Activated CD8-positive, alpha-beta memory T cell treated with anti-CD3 and anti-CD28 coated beads for 36 hours (primary cell): ENCODE results near the gene MR1. TPM values are rescaled to one million over a fixed set of nuclear protein-coding genes. Genes with fewer than 3 reads are reported as not detected.

Experiments
- CTCF ChIA-PET: fragments of 350-600 bp; sonication (Branson Sonifier 250); formaldehyde crosslinking; loops from one replicate; lab custom pipeline; 2021; ENCODE audit warnings: antibody characterized with exemption; lab: Charles Lee
- POLR2A ChIA-PET: fragments of 350-600 bp; sonication (Branson Sonifier 250); formaldehyde crosslinking; loops from one replicate; lab custom pipeline; 2021; ENCODE audit warnings: antibody characterized with exemption; lab: Charles Lee
- total RNA-seq, 2 experiments: library from RNA; stranded (reverse); gene quantifications; one replicate each; pipeline ENCODE4 v1.2.3, GENCODE V29; 2021

MR1 gene
- total RNA-seq, 2 experiments from 2014 or later: 13.3 to 14.5 TPM

DNA sequence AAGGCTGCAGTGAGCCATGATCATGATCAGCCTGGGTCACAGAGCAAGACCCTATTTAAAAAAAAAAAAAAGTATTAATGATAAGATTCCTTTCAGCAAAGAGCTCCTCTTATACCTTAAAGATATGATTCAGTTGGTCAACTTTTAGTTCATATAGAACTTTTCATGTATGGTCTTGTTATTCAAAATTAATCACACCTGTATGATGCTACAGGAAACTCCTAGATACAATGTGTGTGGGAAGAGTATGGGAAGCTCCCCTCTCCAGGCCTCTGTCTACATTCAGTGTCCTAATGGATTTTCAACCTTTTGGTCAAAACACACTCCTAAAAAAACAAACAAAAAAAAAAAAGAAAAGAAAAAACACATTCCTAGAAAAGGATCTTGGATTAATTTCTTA is 17.1 kb downstream of the MR1 start:
- CTCF ChIA-PET: interaction anchor here (0.6 to 0.9 kb wide), 2 partner anchors 13 to 14 kb away, joined by 3 read pairs; no protein-coding TSS in a partner anchor
- POLR2A ChIA-PET: no interaction called here

DNA sequence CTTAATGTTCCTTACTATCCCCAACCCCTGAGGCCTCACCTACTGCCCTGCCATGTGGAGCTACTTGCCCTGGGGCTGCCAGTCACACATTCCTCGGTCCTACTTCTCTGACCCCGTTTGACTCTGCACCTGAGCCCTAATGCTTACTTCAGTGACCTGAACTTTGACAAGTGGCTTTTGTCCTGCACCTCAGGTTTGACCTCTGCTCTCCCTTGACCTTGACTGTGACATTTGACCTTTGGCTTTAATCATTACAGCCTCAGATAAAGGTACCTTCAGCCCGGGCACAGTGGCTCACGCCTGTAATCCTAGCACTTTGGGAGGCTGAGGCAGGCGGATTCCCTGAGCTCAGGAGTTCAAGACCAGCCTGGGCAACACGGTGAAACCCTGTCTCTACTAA is 22.8 kb downstream of the MR1 start:
- CTCF ChIA-PET: interaction anchor here (1.1 kb wide), 1 partner anchor 34 kb away, joined by 3 read pairs; no protein-coding TSS in a partner anchor
- POLR2A ChIA-PET: no interaction called here

DNA sequence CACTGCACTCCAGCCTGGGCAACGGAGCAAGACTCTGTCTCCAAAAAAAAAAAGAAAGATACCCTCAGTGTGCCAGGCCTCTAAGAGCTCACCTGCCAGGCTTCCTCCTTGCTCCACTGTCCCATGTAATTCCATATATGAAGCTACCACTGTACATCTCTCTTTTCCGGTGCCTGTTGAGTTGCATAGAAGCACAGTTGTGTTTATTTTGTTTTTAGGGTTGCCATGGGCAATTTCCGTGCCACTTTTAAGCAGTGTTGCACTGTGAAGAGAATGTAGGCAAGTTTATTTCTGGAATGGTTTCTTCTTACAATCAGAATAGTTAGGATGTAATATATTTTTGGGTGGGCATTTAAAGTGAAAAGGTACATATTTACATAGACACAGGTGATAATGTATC is 23.3 kb downstream of the MR1 start:
- POLR2A ChIA-PET: no interaction called here
- CTCF ChIA-PET: interaction anchor here (1.1 kb wide), 1 partner anchor 33 kb away, joined by 3 read pairs; no protein-coding TSS in a partner anchor

DNA sequence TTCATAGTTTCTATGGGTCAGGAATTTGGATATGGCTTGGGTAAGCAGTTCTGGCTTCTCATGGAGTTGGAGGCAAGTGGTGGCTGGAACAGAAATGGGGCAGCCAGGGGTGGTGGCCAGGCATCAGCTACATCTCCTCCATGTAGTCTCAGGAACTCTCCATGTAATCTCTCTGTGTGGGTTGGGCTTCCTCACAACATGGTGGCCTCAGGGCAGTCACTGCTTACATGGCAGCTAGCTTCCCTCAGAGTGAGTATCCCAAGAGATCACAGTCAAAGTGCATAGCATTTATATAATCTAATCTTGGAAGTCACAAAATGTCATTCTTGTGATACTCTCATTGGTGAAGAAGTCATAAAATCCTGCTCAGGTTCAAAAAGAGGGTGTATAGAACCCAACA is 25.7 kb downstream of the MR1 start:
- ChIA-PET POLR2A (no interaction called here), CTCF (no interaction called here)

DNA sequence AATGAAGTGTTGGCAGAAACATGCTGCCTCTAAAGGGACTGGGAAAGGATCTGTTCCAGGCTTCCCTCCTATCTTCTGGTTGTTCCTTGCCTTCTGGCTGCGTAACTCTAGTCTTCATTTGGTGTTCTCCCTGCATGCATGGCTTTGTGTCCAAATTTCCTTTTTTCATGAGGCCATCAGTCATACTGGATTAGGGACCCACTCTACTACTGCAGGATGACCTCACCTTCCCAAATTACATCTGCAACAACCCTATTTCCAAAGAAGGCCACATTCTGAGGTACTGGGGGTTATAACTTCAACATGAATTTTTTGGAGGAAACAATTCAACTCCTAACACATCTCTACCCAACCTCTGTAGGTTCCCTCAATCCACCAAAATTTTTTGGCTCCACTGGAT is 26.3 kb downstream of the MR1 start:
- ChIA-PET CTCF (no interaction called here), POLR2A (no interaction called here)

DNA sequence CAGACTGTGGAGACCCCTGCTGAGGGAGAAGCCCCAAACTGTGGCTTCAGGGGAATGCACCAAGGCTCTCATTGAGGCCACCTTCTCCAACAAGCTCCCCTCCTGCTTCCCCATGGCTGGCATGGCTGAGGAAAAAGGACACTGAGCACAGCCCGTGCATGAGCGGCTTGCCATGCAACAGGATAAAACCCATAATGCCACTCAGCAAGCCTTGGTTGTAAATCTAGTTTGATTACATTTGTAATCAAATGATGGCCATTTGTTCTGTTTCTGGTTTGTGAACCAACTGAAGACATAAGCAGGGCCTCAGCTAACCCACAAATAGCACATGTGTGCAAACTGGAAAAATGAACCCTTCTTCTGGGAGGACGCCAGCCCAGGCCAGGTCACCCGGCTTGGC is 27.2 kb downstream of the MR1 start:
- CTCF ChIA-PET: interaction anchor here (0.5 to 0.6 kb wide), 2 partner anchors 25 to 1757 kb away, joined by 4 to 5 read pairs; no protein-coding TSS in a partner anchor
- POLR2A ChIA-PET: interaction anchor here (3.3 kb wide), 1 partner anchor 30 kb away, joined by 11 read pairs; no protein-coding TSS in a partner anchor

DNA sequence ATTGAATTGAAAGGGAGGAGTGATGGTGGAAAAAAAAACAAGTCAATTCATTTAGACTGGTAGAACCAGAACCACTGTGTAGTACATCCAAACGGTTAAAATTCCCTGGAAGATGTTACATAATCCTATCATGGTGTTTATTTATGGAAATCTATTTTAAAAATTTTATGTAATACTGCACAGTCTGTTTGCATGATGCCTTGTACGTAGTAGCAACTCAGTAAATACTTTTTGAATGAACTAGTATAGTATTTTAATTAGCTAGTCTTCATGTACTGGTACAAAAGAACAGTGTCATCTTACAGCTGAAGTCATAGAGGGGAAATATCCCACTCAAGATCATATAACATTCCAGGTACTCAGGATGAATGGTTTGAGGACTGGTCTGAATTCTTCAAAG is 27.7 kb downstream of the MR1 start:
- ChIA-PET CTCF (interaction anchor here (0.5 to 1.3 kb wide), 2 partner anchors 83 to 1758 kb away, joined by 3 to 4 read pairs; no protein-coding TSS in a partner anchor), POLR2A (interaction anchor here (3.3 kb wide), 1 partner anchor 29 kb away, joined by 11 read pairs; no protein-coding TSS in a partner anchor)

DNA sequence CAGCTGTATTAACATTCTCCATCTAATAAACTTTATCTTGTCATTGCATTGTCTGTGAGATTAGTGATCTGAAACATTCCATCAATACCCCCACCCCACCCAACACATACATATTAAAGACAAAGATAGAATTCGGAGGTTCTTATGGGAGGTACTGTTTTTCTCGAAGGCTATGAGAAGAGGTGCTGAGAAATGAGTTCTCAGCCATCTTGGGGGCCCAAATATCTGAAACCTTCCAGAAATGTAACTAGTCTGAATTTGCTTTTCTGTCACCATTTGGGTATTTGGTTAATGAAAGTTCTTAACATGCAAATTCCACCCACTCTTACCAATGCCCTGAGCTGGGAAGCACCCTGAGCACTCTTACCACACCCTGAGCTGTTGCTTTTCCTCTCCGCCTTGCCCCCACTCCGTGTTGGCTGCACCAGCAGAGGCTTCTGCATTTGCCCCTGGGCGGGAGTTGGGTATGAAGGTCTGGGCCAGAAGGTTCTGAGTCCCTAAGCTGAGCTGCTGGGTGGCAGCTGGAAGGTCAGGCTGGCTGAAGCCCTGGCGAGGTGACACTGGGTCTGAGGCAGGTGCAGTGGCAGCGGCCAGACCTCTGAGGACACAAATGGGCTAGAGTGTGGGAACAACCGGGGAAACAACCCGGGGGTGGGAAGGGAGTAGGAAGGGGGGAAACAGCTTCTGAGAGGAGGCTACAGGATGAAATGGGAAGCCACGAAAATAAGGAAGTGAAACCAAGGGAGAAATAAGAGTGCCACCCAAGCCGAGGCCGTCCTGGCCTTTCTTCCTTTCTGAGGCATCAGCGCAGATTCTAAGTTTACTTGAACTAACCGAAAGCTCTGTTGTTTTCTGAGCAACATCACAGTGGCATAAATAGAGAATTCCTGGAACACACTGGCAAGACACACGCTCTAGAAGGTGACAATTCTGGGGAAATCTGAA is 28.4 kb downstream of the MR1 start:
- POLR2A ChIA-PET: interaction anchor here (0.9 to 3.3 kb wide), 5 partner anchors 13 to 40 kb away, joined by 3 to 11 read pairs (median 7); no protein-coding TSS in a partner anchor
- CTCF ChIA-PET: interaction anchor here (1.2 to 1.3 kb wide), 4 partner anchors 24 to 87 kb away, joined by 3 to 7 read pairs (median 6); no protein-coding TSS in a partner anchor

DNA sequence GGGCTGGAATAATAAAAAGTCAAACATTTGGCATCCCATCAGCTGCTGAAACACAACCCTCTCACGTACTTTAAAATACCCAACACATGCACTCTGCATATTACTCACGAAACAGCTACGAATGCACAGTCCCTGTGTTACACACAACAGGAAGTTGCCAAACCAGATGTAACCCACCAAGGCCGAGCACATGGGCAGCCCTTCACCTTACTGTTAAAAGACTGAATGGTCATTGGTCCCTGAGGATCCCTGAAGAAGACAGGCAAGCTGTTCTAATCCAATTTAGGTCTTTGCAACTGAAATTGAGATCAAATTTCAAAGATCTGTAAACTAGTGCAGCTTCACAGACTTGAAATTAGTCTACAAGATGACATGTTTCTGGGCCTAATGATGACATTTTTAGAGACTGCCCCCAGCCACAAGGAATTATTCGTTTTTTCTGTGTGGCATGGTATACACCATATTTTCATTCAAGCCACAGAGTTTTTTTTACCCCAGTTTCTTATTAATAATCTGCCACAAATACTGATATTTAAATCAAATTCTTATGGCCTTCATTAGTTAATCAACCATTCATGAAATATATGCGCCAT is 29.1 kb downstream of the MR1 start:
- POLR2A ChIA-PET: interaction anchor here (0.7 to 3.3 kb wide), 6 partner anchors 13 to 76 kb away, joined by 3 to 11 read pairs (median 8); no protein-coding TSS in a partner anchor
- CTCF ChIA-PET: interaction anchor here (0.7 to 1.3 kb wide), 5 partner anchors 12 to 87 kb away, joined by 3 to 7 read pairs (median 5); no protein-coding TSS in a partner anchor

DNA sequence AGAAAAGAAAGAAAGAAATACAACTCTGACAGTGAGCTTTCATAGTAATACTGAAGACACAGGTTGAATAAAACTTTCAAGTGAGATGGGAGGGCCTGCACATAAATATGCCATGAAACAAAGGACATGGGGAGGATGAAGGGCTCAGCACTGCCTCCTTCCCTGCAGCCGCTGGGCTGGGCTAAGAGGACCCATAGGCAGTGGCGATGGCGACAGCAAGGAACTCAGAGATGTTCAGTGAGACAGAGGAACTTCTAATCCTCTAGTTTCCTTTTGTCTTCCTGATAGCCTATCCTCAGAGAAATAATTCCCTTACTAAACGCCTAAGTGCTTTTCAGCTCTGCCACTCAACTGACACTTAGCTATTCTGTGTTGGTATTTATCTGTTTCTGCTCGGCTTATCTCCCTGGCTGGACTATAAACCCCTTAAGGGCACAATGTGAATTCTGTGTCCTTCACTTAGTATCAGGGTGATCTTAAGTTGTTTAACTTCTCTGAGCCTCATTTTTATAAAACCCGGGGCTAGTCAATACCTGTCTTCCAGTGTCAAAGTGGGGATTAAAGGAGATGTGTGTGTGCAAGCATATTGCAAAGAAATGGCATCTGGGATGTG is 30.3 kb downstream of the MR1 start:
- ChIA-PET CTCF (interaction anchor here (0.7 to 1.0 kb wide), 2 partner anchors 13 to 15 kb away, joined by 3 read pairs; no protein-coding TSS in a partner anchor), POLR2A (interaction anchor here (0.7 to 3.3 kb wide), 3 partner anchors 27 to 75 kb away, joined by 10 to 11 read pairs (median 11); no protein-coding TSS in a partner anchor)

DNA sequence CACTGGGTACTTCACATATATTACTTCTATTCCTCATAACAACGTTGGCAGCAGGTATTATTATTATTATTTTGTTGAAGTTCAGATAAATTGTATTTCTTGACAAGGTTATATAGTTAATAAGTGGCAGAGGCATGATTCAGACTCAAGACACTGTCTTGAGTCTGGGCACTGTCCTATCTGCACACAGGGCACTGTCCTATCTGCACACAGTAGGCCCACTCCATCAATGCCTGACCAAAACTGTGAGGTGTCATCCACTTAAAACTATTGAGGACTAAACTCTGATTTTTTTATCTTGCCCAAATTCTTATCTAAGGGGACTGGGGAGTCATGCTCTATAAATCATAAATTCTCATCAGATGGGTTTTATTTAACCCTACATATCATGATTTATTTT is 30.9 kb downstream of the MR1 start:
- CTCF ChIA-PET: no interaction called here
- POLR2A ChIA-PET: interaction anchor here (0.7 kb wide), 1 partner anchor 24 kb away, joined by 4 read pairs; no protein-coding TSS in a partner anchor

DNA sequence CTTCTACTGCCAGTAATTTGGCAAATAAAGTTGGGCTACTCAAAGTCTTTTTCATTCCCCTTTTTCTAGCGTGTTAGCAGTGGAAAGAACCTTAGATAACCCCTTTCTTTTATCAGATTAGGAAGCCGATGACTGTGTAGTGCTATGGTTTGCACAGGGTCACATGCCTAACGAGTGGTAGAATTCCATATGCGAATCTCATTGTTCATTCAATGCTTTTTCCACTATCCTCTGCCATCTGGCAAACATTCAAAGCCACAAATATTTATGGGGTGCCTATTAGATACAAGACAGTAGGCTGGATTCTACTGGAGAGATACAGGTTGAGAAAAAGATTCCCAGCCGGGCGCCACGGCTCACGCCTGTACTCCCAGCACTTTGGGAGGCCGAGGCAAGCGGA is 39.9 kb downstream of the MR1 start:
- POLR2A ChIA-PET: no interaction called here
- CTCF ChIA-PET: no interaction called here

DNA sequence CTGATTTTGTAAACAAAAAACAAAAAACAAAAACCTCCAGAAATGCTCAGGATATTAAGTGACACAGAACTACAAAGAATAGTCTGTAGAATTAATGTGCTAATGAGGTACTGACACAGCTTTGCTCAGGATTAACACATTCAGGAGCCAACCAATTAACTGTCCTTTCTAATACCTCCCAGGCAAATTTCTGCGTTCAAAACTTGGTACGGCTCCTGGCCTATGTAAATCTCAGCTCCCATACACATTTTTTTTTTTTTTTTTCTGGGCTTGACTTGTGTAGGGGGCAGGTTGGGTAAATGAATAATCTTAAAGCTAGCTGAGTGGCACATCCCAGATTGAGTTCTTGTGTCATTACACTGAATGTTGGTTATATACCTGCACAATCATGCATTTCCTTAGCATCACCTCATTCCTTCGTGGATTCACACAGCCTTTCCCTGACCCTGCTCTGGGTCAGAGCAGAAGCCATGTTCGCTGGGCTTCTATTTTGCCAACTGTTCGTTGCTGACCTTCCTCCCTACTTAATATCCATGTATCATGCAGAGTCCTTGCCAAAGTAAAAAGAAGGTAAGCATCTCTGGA is 42.1 kb downstream of the MR1 start:
- POLR2A ChIA-PET: interaction anchor here (0.7 to 1.1 kb wide), 3 partner anchors 13 to 32 kb away, joined by 3 to 4 read pairs (median 4); no protein-coding TSS in a partner anchor

DNA sequence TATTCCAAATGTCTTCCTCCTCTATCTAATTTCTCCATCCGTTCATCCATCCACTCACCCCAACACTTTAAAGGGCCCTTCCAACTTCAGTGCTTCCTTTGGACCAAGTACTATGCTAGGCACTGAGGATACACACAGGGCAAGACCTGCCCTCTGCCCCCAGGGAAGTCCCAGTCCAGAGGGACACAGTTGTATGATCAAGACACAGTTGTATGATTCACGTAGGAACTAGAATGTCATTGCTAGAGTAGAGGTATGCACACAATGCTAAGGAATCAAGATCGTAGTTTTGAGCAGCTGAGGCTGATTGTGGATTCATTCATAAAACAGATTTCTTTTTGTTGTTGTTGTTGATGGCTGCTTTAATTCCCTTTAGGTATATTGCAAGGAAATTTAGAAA is 43.1 kb downstream of the MR1 start:
- CTCF ChIA-PET: no interaction called here

More for the DNA sequence above, 42.1 kb downstream of the MR1 start:
- CTCF ChIA-PET: interaction anchor here (0.8 kb wide), 1 partner anchor 37 kb away, joined by 3 read pairs; no protein-coding TSS in a partner anchor

DNA sequence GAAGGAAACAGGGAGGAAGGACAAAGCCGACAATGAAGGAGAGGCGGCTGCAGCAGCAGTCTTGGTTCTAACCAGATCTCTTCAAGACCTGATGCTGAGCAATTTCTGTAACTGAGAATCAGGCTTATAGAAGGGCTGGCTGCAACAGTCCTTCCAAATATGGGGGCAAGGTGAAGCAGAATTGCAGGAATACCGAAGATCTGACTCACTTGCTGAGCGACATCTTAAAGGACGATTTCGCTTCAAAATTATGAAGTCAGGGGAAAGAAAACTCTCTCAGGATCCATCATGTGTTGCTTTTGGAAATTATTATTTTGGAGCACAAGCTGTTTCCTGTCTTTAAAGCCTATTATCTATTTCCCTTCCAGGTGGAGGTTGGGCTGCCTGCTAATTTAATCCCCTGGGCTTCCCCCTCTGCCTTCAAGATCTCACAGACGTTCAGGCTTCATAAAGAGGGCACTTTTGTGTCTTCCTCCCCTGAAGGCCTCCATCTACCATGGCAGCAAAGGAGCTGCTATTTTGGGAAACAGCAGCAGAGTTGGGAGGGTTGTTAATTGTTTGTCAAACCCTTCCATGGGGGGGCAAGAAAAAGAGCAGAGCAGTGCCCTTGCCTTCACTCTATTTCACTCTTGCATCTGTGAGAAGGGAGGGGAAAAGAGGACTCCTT is 43.9 kb downstream of the MR1 start:
- CTCF ChIA-PET: interaction anchor here (1.1 kb wide), 1 partner anchor 64 kb away, joined by 4 read pairs; no protein-coding TSS in a partner anchor
- POLR2A ChIA-PET: no interaction called here

More for the DNA sequence above, 43.1 kb downstream of the MR1 start:
- POLR2A ChIA-PET: no interaction called here

DNA sequence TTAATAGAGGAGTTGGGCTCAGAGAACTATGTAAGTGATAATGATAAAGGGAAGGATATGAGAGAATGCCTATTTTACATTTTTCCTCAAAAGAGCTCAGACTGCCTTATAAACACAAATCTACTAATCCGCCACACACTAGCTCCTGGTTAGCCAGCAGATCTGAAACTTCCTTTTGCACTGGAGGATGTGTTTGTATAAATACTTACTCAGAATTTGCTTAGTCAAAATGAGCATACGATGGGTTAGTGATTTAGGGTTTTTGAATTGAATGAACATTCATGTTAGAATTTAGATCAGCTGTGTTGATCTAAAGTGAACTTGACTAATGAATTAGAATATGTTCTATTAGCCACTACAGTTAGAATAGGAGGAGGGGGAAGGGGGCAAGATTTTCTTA is 45.6 kb downstream of the MR1 start:
- POLR2A ChIA-PET: interaction anchor here (0.6 to 1.7 kb wide), 4 partner anchors 9 to 35 kb away, joined by 3 to 11 read pairs (median 7); partner anchors contain the start of gene IER5
- CTCF ChIA-PET: interaction anchor here (0.8 to 1.5 kb wide), 4 partner anchors 16 to 64 kb away, joined by 3 to 7 read pairs (median 3); no protein-coding TSS in a partner anchor

DNA sequence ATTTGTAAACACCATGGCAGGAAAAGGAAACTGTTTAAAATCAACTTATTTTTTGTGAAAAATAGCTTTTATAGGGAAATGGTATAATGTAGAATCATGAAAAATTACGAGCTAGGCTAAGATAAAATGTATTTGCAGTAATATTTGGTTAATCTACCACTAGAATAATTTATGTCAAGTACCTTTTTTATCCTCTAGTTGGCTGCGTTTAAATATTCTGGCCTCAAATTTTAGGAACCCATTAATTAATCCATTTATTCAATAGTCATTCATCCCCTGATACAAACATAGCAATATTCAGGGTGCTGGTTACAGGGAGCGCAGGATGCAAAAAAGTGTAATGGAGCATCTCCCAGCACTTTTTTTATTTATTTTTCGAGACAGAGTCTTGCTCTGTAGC is 46.1 kb downstream of the MR1 start:
- POLR2A ChIA-PET: interaction anchor here (1.3 to 1.7 kb wide), 3 partner anchors 9 to 17 kb away, joined by 7 to 11 read pairs (median 7); partner anchors contain the start of gene IER5
- CTCF ChIA-PET: interaction anchor here (1.0 to 1.8 kb wide), 4 partner anchors 16 to 64 kb away, joined by 3 to 7 read pairs (median 4); no protein-coding TSS in a partner anchor
